H1 (cell line): ENCODE results near the gene ARHGAP26.

Source experiments
- CTCF ChIP-seq, 3 experiments: IDR thresholded peaks; 1 replicate in 2 of 3; 2 replicates in 1 of 3; pipeline versions ENCODE4 v1.5.1 to v1.6.1; 2011; ENCODE audit warnings: low read length in 3 of 3, mild to moderate bottlenecking in 3 of 3, inconsistent platforms in 2 of 3, low read depth in 1 of 3, moderate library complexity in 1 of 3; ENCODE audit not compliant: insufficient read depth in 1 of 3; ENCODE audit errors: control extremely low read depth in 1 of 3
- EP300 ChIP-seq, 2 experiments: IDR thresholded peaks; 1 replicate in 1 of 2; 2 replicates in 1 of 2; pipeline ENCODE4 v1.6.1; 2011 to 2012; ENCODE audit warnings: low read depth in 2 of 2, low read length in 2 of 2, mild to moderate bottlenecking in 2 of 2, borderline replicate concordance in 1 of 2, inconsistent platforms in 1 of 2, moderate library complexity in 1 of 2
- POLR2A ChIP-seq, 2 experiments: IDR thresholded peaks; 1 replicate in 1 of 2; 2 replicates in 1 of 2; pipeline ENCODE4 v1.6.1; 2011; ENCODE audit warnings: low read depth in 2 of 2, low read length in 2 of 2, mild to moderate bottlenecking in 2 of 2; ENCODE audit errors: control extremely low read depth in 1 of 2
- POLR2AphosphoS5 ChIP-seq: IDR thresholded peaks from 2 replicates; pipeline ENCODE4 v1.6.1; 2011; ENCODE audit warnings: low read depth, low read length
- RAD21 ChIP-seq, 2 experiments: IDR thresholded peaks in 1 of 2; conservative IDR thresholded peaks in 1 of 2; 2 replicates each; pipeline ENCODE4 v1.6.1; 2011; ENCODE audit warnings: low read depth in 2 of 2, low read length in 2 of 2, improper control_type of control experiment in 1 of 2, inconsistent platforms in 1 of 2, mild to moderate bottlenecking in 1 of 2, moderate library complexity in 1 of 2
- SIX5 ChIP-seq: IDR thresholded peaks from 2 replicates; pipeline ENCODE4 v1.6.1; 2011; ENCODE audit warnings: mild to moderate bottlenecking, low read depth, low read length
- YY1 ChIP-seq: IDR thresholded peaks from 2 replicates; pipeline ENCODE4 v1.6.1; 2011; ENCODE audit warnings: low read depth, mild to moderate bottlenecking, low read length

DNA sequence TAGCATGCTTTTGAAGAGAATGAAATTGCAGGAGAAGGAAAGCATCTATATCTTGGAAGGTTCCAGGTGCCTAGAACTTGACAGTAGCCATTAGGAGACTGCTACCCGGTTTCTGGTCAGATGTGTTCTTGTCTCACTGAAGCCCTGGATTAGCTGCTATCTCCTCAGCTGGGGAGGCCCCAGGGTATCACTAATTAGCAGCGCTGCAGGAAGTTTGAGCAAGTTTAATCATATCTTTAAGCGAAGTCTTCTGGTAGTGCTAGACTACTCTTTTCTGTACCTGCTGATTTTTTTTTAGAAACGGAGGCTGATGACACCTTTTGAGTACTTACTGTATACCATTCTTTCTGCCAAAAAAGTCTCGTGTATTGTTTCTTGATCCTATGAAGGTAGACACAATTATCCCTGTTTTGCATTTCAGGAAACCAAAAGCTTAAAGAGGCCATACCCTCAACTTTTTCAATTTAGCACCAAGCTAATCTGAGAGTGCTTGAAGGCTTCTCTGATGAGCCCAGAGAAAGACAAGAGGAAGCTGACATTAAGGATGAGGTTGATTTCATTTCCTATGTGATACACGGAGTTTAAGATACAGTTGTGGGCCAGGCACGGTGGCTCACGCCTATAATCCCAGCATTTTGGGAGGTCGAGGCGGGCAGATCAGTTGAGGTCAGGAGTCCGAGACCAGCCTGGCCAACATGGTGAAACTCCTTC lies 201.3 kb downstream of the ARHGAP26 start:
- TF ChIP-seq YY1 (no peak), CTCF (IDR thresholded peaks at IDR 0.05; ENCODE audit: control extremely low read depth in 1 of 3, insufficient read depth in 1 of 3, low read depth in 1 of 3, low read length in 3 of 3) (no peak), POLR2A (IDR thresholded peaks at IDR 0.05; ENCODE audit: control extremely low read depth in 1 of 2, low read depth in 2 of 2, low read length in 2 of 2) (no peak), EP300 (IDR thresholded peaks at IDR 0.05; ENCODE audit: borderline replicate concordance in 1 of 2, low read depth in 2 of 2, low read length in 2 of 2) (no peak), RAD21 (IDR thresholded peaks at IDR 0.05 in 1 of 2, conservative IDR thresholded peaks at IDR 0.05 in 1 of 2; ENCODE audit: low read depth in 2 of 2, low read length in 2 of 2) (no peak), POLR2AphosphoS5 (no peak), SIX5 (no peak)
